Glomerular endothelial cell (primary cell): ENCODE measurements around the gene COQ9. TPM values are rescaled to one million over a fixed set of nuclear protein-coding genes. Genes with fewer than 3 reads are reported as not detected.

ENCODE experiments used
- DNase-seq: peaks from one replicate; pipeline ENCODE4 v3.0.0-alpha.2; 2011; ENCODE audit warnings: low read depth, low spot score; ENCODE audit errors: extremely low read depth
- total RNA-seq: library from RNA; depleted of rRNA; stranded (reverse); fragments of >200 nt; gene quantifications from 2 replicates; pipeline ENCODE4 v1.2.3, GENCODE V29; 2015

Gene COQ9
- total RNA-seq, 1 donor from 2014 or later, result 41.7 TPM

- no peak for DNase-seq
These were observed 60.8 kb downstream of the COQ9 start for GRCh38 chr16:57508035-57508425.

- no peak for DNase-seq
These were observed 62.1 kb downstream of the COQ9 start for GRCh38 chr16:57509231-57509923.

- no peak for DNase-seq
These were observed 63.0 kb downstream of the COQ9 start for GRCh38 chr16:57510016-57510871.

Other genes starting within 250 kb of the COQ9 start
- gene ARL2BP, start 202.2 kb upstream of the COQ9 start, total RNA-seq, result 103 and 116 TPM in 2 replicates
- 3.5 and 15.9 TPM in 2 replicates for gene PLLP, start 162.8 kb upstream of the COQ9 start, total RNA-seq
- 0.15 TPM in 1 of 2 replicates, not detected in the other for gene CCL22, start 88.7 kb upstream of the COQ9 start, total RNA-seq
- gene CX3CL1, start 75.0 kb upstream of the COQ9 start, total RNA-seq, result 13.3 and 58.0 TPM in 2 replicates
- gene CCL17, start 42.7 kb upstream of the COQ9 start, total RNA-seq, result not detected in 2 replicates
- gene CIAPIN1, start 94 bp upstream of the COQ9 start, total RNA-seq, result 51.0 and 53.5 TPM in 2 replicates
- 87.5 and 99.6 TPM in 2 replicates for gene POLR2C, start 15.2 kb downstream of the COQ9 start, total RNA-seq
- gene DOK4, start 39.0 kb downstream of the COQ9 start, total RNA-seq, result 12.7 and 19.3 TPM in 2 replicates
- gene CCDC102A, start 89.1 kb downstream of the COQ9 start, total RNA-seq, result 22.6 and 25.1 TPM in 2 replicates
- not detected in 2 replicates for gene ADGRG5, start 95.2 kb downstream of the COQ9 start, total RNA-seq
- 129 and 222 TPM in 2 replicates for gene ADGRG1, start 181.2 kb downstream of the COQ9 start, total RNA-seq
- 0.12 and 0.53 TPM in 2 replicates for gene ADGRG3, start 220.8 kb downstream of the COQ9 start, total RNA-seq
- gene DRC7, start 247.3 kb downstream of the COQ9 start, total RNA-seq, result 0.05 TPM in 1 of 2 replicates, not detected in the other